ENCODE measurements around the gene ZCCHC14. TPM values are rescaled to one million over a fixed set of nuclear protein-coding genes. Genes with fewer than 3 reads are reported as not detected.

The ZCCHC14 gene
- total and polyA plus RNA-seq, 2 of the 8 experiments (the other 6 are each of a cell fraction or from before 2014, with no cell fraction given) = 8.2 to 28.2 TPM

DNA sequence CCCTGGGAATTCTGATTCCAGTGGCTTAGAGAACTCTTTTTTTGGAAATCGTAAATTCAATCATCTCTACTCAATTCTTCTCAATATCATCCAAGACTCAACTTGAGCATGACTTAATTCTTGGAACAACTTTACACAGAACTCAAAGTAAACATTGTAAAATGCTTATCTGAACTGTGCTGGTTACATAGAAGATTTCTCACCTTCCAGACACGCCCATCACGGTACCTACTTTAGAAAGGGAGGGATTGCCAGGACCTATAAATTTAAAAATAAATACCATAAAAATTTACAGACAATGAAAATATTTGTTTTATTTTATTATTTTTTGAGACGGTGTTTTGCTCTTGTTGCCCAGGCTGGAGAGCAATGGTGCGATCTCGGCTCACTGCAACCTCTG, 74.2 kb downstream of the ZCCHC14 start:
- Histone ChIP-seq H3K79me2 (ENCODE audit: control insufficient read depth in 1 of 2, insufficient read depth in 2 of 2, low read length in 2 of 2) (no peaks in the 10 kb centered on the region), H3K4ac (replicated peaks; ENCODE audit: insufficient read length, low read depth, low read length) (no peak overlapping the region), H3K4me2 (ENCODE audit: insufficient read depth in 1 of 2, low read depth in 2 of 2, low read length in 2 of 2) (no peak overlapping the region), H3K79me1 (ENCODE audit: low read depth, low read length) (no peaks in the 10 kb centered on the region), H2AFZ (ENCODE audit: low read length) (no peak overlapping the region), H4K20me1 (replicated peaks in 1 of 2; ENCODE audit: control insufficient read depth in 1 of 2, insufficient read depth in 2 of 2, low read length in 2 of 2) (peaks cover 2 to 5% of the 10 kb centered on the region in 2 experiments), H3K4me3 (ENCODE audit: extremely low read depth in 1 of 4, insufficient read depth in 2 of 4, low read depth in 3 of 4, low read length in 4 of 4) (no peak overlapping the region), H2AK5ac (ENCODE audit: low read depth, low read length) (no peak overlapping the region), H2BK15ac (ENCODE audit: low read length) (no peak overlapping the region), H4K91ac (replicated peaks; ENCODE audit: insufficient read length, low read length) (no peak overlapping the region), H4K5ac (ENCODE audit: insufficient read length, low read depth, low read length) (no peak overlapping the region), H2BK5ac (ENCODE audit: low read depth, low read length) (no peak overlapping the region), H2BK20ac (ENCODE audit: low read length) (no peak overlapping the region), H3K23me2 (ENCODE audit: low read depth, low read length) (no peaks in the 10 kb centered on the region), H3K9ac (replicated peaks in 1 of 4; ENCODE audit: extremely low read depth in 1 of 4, low read depth in 3 of 4, low read length in 3 of 4) (no peak overlapping the region), H2BK120ac (replicated peaks; ENCODE audit: low read depth, low read length) (no peak overlapping the region), H3K27me3 (replicated peaks in 1 of 4; ENCODE audit: control insufficient read depth in 3 of 4, extremely low read depth in 1 of 4, insufficient read depth in 3 of 4, low read length in 3 of 4) (no peaks in the 10 kb centered on the region), H3K9me3 (ENCODE audit: insufficient read depth in 2 of 2, low read depth in 1 of 2, low read length in 1 of 2) (no peaks in the 10 kb centered on the region), H4K8ac (ENCODE audit: extremely low read depth, insufficient read depth, low read length) (peak overlapping the region; percentile 18; the same call in 1 of the 2 replicates), H3K4me1 (replicated peaks in 1 of 4; ENCODE audit: control insufficient read depth in 3 of 4, insufficient read depth in 4 of 4, low read length in 3 of 4) (peaks cover 0 to 5% (median 0%) of the 10 kb centered on the region in 4 experiments; a peak in 1 of 7 replicates), H3K23ac (ENCODE audit: insufficient read length) (no peak overlapping the region), H3K36me3 (ENCODE audit: control insufficient read depth in 2 of 4, insufficient read depth in 4 of 4, low read length in 3 of 4) (peaks cover 0 to 20% (median 9%) of the 10 kb centered on the region in 4 experiments; a peak in 5 of 8 replicates), H2BK12ac (ENCODE audit: low read depth, low read length) (no peak overlapping the region), H3K56ac (replicated peaks; ENCODE audit: insufficient read length, low read depth, low read length) (no peak overlapping the region), H3K18ac (ENCODE audit: extremely low read depth, low read length) (no peak overlapping the region), H3K14ac (ENCODE audit: insufficient read length) (no peak overlapping the region), H3K27ac (ENCODE audit: low read depth, low read length) (no peak overlapping the region)
- WGBS, 2 experiments (ENCODE audit: extremely low coverage in 1 of 2, insufficient coverage in 1 of 2, insufficient read length in 1 of 2, insufficient replicate concordance in 2 of 2, low coverage in 1 of 2, low lambda C conversion rate in 2 of 2, missing lambda C conversion rate in 1 of 2) = 83% methylated on average over 6 of the region's 6 CpGs; no CpG with 5 or more reads in 1 of the 2 experiments
- ChIA-PET CTCF (ENCODE audit: partially characterized antibody) (no interaction called here), POLR2A (ENCODE audit: partially characterized antibody) (no interaction called here)
- no peak for TF ChIP-seq NANOG (IDR thresholded peaks at IDR 0.05; ENCODE audit: insufficient read depth, low read depth, low read length, poor library complexity, severe bottlenecking)
- no peak for TF ChIP-seq E2F6 (IDR thresholded peaks at IDR 0.05)
- no peak for FAIRE-seq
- DNase-seq (ENCODE audit: low read depth in 1 of 2, low spot score in 2 of 2) = no peak
